Neural progenitor cell (in vitro differentiated cells): ENCODE data around the gene FAM9C.

Experiments
- CTCF ChIP-seq: fragments of 200-600 bp; sonication (generic); IDR thresholded peaks from 2 replicates; pipeline ENCODE4 v1.5.1; 2017; ENCODE audit warnings: antibody characterized with exemption, mild to moderate bottlenecking
- EZH2 ChIP-seq: fragments of 200-600 bp; sonication (generic); IDR thresholded peaks from 2 replicates; pipeline ENCODE4 v1.6.1; 2017; ENCODE audit warnings: antibody characterized with exemption, mild to moderate bottlenecking, moderate library complexity
- EZH2phosphoT487 ChIP-seq: fragments of 200-600 bp; sonication (generic); IDR thresholded peaks from 2 replicates; pipeline ENCODE4 v1.6.1; 2017; ENCODE audit warnings: antibody characterized with exemption

GRCh38 chrX:13022926-13023325 is 21.5 kb downstream of the FAM9C start:
- TF ChIP-seq CTCF, result no peak
- TF ChIP-seq EZH2, result no peak
- no peak for TF ChIP-seq EZH2phosphoT487
